SH-SY5Y (cell line): ENCODE data around the gene ITGB3.

Experiments
- GATA2 ChIP-seq: IDR thresholded peaks from 2 replicates; pipeline ENCODE4 v1.6.1; 2011; ENCODE audit warnings: mild to moderate bottlenecking, low read depth, low read length
- GATA3 ChIP-seq: IDR thresholded peaks from 2 replicates; pipeline ENCODE4 v1.6.1; 2011; ENCODE audit warnings: low read depth, mild to moderate bottlenecking, low read length, moderate library complexity

GRCh38 chr17:47330548-47330947 is 76.9 kb downstream of the ITGB3 start:
- TF ChIP-seq GATA2 = no peak
- TF ChIP-seq GATA3 = no peak
